NCI-H82 (cell line): ENCODE measurements around the gene KRTAP10-2.

ENCODE experiments used
- DNase-seq: peaks from one replicate; lab custom pipeline; 2025; lab: John Stamatoyannopoulos, UW

KRTAP10-2 gene

DNA sequence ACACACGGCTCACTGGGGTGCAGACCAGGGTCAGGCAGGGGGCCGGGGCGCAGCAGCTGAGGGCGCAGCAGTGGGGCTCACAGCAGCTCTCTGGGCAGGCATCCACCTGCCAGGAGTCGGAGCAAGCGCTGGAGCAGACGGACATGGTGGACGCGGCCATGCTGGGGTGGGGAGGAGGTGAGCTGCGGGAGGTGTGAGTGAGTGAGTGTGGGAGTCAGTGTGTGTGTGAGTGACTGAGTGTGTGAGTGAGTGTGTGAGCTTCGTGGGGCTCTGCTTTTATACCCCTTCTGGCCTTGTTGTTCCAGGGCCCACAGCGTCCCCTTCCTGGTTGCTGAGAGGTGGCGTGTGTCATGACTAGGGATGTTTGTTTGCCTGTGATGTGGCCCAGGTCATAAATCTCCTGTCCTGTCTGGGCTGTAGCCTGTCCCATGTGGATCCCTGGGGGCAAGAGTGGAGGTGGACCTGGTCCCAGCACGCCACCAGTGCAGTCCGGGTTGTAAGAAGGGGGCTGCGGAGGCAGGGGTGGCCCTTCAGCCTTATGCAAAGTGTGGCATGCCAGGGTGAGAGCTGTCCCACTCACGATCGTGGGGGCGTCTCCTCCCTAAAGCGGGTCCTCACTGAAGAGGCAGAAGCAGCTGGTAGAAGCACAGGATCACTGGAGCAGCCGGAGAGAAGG, 11.2 kb downstream of the KRTAP10-2 start, which contains the start of gene KRTAP10-1:
KRTAP10-1 (minus strand) TSS at position 205 of the 676 bp plus-strand sequence; CDS start at position 160, 45 bp downstream.
- DNase-seq: no peak

DNA sequence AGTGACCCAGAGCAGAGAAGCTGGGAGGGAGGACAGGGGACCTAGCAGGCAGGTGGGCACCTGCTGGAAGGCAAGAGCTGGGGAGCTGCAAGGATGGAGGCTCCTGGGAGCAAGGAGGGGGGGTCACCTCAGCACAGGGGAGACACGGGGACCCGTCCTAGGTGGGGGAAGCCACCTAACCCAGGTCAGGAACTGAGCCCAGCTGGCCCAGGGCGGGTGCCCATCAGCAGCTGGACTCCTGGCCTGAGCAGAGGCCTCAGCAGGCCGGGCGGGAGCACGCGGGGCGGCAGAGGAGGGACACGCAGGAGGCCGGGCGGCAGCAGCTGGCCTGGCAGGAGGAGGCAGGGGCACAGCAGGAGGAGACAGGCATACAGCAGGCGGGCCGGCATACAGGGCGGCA, 12.3 kb downstream of the KRTAP10-2 start:
- no peak for DNase-seq

DNA sequence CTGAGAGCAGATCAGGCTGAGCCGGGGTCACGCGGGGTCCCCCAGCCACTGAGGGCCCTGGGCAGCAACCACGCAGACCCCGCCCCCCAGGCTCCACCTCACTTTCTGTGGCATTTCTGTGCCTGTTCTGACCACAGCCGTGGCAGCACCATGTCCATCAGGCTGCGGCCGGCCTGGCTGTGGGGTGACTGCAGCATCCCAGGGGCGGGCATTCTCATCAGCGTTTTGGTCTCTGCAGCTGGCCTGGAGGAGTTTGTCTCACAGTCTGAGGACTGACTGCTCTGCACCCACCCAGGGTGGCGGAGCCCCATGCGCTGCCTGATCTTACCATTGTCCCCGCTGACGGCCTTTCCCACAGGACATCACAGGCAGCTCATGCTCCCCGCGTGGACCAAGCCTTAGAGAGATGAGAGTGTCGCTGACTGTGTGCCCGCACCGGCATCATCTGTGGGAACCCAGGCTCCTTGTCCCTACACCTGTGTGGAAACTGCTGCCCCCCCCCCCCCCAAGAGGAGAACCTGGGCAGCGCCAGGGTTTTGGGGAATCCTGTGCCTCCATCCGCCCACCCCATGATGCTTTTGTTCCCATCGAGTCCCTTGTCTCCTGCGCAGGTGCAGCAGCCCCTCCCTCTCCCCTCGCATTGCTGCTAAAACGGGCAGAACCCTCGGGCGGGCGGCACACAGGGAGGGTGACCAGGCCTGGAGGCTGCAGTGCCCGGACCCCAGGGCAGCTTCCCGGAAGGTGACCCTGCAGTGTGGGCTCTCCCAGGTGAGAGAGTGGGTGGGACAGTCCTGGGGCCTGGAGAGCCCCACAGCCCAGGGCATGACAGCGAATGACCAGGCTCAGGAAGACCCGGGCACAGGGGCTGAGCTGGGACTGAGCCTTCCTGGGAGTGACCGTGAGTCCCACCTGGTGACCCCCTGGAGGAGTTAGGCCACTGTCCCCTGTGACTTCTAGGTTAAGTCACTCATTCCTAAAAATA, 13.1 kb downstream of the KRTAP10-2 start:
- DNase-seq: no peak

DNA sequence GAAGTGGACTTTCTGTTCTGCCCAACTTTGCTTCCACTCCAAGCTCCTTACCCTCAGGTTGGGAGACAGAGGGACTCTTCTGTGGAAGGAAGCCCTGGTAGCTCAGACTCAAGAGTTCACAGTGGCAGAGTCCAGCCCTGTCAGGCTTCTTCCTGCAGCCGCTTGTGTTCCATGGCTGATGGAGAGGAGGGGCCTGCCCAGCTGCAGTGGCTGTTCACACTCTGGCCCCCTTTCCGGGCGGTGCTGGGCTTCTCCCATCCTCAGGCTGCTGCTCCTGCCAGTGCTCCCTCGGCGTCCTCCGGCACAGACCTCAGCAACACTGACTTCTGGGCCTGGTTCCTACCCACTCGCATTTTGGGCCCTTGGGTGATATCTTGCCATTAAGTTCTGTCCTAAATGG, 15.3 kb downstream of the KRTAP10-2 start:
- no peak for DNase-seq

DNA sequence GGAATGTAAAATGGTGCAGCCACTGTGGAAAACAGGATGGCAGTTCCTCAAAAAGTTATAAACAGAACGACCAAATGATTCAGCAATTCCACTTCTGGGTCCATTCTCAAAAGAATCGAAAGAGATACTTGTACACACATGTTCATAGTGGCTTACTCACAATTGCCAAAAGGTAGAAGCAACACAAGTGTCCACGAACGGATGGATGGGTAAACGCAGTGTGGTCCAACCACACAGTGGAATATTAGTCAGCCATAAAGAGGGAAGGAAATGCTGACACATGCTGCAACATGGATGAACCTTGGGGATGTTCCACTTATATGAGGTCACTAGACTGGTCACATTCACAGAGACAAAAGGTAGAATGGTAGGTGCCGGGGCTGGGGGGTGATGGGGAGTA, 16.6 kb downstream of the KRTAP10-2 start:
- DNase-seq: no peak

DNA sequence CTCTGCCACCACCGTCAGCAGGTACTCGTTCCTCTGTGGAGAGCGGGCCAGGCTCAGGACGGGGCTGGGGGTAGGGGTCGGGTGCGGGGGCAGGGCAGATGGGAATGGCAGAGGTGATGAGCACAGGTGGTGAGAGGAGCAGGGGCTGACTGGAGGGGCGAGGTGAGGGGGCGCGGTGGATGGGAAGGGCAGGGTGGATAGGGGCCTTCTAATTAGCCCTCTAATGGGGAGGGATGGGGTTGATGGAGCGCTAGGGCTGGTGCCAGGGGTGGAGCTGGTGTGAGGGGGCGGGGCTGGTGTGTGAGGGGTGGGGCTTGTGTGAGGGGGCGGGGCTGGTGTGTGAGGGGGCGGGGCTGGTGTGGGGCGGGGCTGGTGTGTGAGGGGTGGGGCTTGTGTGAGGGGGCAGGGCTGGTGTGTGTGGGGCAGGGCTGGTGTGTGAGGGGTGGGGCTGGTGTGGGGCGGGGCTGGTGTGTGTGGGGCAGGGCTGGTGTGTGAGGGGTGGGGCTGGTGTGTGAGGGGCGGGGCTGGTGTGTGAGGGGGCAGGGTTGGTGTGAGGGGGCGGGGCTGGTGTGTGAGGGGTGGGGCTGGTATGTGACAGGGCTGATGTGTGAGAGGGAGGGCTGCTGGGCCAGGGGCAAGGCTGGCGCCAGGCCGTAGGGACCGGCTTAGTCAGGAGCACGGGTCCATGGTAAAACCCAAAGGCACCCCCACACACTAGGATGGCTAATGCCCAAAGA, 17.2 kb downstream of the KRTAP10-2 start:
- DNase-seq: no peak

DNA sequence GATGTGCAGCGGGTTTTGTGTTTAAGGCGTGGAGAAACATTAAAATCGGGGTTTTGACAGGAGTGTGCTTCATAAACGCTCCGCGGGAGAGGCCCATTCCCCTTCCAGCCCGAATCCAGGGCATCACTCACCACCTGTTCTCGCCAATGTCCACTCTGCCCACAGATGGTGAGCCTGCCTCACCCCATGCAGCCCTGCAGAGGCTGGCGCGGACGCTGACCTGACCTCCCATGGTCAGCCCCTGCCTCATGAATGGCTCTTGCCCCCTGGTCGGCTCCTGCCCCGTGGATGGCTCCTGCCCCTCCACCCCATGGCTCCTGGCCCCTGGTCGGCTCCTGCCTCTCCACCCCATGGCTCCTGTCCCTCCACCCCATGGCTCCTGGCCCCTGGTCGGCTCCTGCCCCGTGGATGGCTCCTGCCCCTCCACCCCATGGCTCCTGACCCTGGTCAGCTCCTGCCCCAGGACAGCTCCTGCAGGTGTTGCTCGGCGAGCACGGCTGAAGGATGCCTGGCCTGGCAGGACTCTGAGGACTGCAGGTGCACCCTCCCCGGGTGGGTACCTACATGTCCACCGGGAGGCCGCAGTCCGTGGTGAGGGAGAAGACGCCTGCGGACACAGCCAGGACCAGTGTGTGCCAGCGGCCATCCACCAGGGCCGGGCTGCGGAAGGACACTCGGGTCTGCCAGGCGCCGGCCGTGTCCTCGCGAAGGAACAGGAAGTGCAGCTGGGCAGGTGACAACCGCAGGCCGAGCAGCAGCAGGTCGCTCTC, 18.0 kb downstream of the KRTAP10-2 start:
- no peak for DNase-seq

DNA sequence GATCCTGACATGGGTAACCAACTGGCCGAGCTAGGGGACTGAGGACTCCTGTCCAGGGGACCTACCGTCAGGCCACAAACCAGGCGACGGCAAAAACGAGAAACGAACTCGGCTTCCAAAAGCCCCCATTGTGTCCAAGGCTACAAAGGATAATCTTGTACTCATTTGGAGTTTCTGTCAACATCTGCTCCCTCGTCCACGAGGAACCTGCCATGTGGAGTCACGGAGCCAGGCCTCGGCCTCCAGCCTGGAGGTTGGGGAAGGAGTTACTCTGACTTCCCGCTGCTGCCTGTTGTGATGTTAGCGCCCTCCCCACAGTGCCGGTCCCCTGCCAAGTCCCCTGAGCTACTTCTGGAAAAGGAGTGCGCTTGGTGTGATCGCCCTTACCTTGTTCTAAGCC, 18.6 kb downstream of the KRTAP10-2 start:
- no peak for DNase-seq

DNA sequence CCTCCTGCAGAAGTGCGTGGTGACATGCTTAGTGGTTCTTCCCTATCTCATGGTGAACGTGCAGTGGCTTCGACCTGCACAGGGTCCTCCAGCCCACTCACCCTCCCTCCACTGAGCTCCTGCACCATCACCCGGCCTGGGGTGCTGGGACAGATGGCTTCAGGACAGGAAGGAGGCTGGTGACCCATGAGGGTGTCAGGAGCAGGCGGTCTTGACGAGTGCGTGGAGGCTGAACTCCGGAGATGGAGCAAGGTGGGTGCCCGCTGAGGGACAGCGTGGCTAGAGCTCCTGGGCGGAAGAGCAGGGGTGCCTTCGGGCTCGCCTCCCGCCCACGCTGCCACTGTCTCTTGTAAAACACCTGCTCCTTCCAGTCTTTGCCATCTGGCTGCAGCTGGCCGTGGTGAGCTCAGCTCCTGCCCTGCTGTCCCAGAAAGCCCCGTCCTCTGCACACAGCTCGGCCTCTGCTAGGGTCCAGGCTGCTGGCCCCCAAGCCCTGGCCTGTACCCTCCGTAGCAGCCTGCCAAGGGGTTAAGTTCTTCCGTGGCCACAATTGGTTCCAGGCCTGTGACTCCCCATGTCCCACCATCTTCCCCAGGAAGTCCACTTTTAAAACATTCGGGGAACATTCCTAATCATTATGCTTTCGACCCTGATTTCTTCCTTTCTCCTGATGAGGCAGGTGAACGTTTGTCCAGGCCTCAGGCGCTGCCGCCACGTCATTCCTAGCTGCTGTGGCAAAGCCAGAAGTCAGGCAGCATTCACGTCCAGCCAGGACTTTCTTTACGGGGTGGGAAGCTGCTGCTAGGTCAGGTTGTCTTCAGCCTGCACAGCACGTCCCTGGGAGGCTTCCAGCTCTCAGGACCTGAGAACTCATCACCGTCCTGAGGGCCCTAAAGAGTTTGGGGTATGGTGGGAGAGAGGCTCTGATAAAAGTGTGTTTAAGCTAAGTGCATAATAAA, 19.4 kb downstream of the KRTAP10-2 start:
- DNase-seq: peak; percentile 14

DNA sequence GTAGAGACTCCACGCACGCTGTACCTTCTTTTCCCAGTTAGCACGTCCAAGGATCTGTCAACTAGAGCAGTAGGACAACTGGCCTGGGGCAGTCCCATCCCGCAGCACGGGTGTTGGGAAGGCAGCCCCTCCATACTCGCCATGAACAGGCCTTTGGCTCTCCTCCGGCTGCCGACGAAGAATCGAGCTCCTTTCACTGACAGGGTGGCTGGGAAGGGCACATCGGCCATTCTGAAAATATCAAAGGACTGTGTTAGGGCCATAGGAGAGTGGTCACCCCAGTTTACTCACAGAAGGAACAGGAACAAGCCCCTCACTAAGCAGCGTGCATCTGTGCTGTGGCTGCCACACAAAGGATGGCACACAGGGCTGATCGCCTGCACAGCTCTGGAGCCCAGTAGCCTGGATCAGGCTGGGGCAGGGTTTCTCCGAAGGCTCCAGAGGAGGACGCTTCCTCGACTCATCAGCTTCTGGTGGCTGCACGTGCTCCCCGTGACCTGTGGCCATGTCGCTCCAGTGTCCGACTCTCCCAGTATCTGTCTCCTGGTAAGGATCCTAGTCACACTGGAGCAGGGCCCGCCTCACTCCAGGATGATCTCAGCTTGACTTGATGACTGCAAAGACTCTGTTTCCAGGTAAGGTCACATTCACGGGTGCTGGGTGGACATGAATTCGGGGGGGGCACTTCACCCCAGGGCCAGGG, 20.3 kb downstream of the KRTAP10-2 start:
- no peak for DNase-seq

DNA sequence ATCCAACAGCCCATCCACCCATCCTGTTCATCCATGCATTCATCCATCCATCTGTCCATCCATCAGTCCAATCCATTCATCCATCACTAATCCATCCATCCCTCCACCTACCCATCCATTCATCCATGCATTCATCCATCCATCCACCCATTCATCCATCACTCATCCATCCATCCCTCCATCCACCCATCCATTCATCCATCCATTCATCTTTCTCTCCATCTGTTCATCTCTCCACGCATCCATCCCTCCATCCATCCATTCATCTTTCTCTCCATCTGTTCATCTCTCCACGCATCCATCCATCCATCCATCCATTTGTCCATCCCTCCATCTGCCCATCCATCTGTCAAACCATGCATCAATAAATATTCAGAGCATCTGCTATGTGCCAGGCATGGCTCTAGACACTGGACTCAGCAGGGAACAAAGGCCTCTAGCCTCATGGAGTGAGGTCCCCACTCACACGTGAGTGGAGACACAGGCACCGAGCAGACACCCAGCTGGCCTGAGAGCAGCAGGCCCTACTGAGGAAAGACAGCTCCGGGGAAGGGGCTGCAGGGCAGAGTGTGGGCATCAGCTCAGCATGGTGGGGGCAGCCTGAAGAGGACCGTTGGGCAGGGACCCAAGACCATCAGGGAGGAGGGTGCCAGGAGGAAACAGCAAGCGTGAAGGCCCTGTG, 20.9 kb downstream of the KRTAP10-2 start:
- no peak for DNase-seq

DNA sequence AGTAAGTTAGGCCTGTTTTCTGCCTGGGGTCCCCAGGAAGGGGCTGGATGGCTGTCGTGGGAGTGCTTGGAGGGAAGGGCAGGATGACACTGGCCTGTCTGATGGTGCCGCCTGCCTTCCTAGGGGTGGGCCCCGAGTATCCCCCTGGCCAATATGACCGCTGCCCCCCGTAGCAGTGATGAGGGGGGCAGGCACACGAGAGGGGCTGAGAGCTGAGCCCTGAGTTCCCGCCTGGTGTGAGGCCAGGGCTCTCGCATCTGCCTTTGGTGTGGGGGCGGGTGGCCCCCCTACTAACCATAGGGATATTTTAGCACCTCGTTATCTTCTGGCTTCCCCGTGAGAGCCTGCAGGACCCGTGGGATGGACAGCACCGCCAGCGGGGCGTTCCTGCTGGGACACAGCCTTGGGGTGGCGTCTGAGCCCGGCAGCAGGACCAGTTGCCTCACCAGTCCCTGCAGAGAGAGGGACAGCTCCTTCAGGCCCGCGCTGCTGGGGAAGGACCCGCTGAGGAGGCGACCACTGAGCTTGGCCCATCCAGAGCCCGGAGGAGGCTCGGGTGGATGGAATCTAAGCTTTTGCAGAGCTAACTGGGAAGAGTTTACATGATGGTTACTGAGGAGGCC, 21.7 kb downstream of the KRTAP10-2 start:
- DNase-seq: no peak

DNA sequence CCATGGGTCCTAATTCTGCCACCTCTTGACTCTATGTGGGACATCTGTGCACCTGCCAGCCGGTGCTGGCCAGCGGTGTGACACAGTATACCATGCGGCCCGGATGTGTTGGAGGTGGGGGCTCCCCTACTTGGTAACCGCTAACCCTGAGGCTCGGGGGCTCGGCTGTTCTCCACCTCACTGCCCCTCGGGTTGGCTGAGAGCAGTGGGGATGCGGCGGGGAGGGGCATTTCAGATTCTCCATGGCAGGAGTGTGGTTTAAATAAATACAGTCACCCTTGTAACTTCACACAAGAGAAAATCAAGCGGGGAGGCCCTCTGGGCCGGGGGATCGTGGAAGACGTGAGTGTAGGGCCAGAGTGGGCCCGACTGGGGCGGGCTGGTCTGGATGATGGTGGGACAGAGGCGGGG, 22.3 kb downstream of the KRTAP10-2 start:
- no peak for DNase-seq

DNA sequence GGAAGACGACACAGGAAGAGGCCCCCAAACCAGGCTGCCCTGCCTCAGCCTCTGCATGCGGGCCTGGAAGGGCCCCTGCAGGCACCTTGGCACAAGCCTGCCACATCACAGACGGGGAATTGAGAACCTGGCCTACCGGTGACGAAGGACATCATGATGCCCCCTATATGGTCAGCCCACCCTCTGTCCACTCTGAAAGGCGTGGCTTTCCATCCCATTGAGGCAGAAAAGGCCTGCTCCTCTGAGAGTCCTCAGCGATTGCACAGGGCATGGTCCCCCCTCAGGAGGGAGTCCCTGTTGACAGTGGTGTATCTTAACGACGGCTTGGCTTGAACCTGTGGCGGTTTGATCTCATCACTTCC, 22.7 kb downstream of the KRTAP10-2 start:
- DNase-seq: no peak

DNA sequence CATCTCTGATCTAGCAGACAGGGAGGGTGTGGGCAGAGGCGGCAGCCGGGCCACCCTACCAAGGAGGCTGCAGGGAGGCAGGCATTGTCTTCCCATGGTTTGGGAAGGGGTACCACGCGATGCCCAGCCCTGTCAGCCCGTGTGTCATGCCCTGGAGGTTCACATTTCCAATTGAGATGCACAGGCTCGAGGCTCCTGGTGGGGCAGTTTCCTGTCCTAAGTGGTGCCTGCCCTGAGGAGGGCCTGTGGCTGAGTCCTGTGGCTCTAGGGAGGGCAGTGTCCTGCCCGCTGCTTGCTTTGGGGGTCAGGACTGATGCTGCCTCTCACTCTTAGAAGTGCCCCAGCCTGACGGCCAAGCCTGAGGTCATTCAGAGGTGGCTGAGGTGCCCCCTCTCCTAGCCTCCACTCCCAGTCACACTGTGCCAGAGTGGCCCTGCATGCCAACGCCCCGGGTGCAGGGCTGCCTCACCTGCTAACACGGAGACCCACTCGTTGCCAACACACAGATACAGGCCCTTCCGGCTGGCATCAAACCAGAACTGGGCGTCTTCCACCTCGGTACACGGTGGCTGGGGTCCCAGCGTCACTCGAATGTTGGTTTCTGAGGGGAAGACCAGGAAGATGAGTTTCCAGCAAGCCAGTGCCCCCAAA, 23.2 kb downstream of the KRTAP10-2 start:
- no peak for DNase-seq

DNA sequence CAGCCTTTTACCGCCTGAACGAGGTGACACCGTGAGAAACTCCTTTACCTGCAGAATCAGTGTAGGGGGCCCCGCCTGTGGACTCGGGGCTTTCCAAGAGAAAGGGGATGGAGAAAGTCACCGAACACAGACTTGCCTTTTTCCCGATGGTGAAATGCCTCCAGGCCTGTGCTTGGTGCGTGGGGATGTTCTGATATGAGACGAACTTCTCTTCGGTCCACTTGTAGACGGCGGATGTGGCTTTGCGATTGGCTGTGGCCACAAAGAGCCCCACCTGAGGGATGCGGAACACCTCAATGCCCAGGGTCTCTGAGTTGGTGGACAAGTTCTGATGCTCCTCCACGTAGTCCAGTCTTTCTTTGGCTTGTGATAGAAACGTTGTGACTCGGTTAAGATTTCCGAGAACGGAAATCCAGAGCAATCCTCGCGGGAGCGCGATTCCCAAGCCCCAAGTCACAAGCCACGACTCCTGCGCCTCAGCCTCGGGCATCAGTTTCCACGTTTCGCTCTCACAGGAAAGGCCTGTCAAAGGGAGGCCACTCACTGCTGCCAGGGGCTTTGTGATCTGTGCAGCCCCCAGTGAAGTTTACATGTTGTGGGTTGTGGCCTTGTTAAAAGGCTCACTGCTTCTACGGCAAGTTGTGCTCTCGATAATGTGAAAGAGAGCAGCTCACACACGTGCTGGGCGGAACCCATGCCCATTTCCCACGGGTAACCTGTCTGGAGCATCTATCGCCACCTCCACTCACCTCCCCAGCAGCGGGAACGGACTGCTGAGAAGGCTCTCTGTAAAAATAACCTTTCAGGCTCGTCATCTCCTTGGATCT, 23.9 kb downstream of the KRTAP10-2 start:
- no peak for DNase-seq
